Skeletal muscle satellite cell (primary cell): ENCODE results near the gene RASAL2.
"Not testable (repeated sequence)": the region's sequence is repeated elsewhere in the genome, so short reads cannot be mapped to it uniquely, and the experiment has no call there.

Source experiments
- H3K27me3 ChIP-seq: 2 replicates; pipeline ENCODE4 v1.7.0; 2013; ENCODE audit warnings: low read length; ENCODE audit not compliant: control insufficient read depth, insufficient read depth
- H3K36me3 ChIP-seq: 2 replicates; pipeline ENCODE4 v1.7.0; 2013; ENCODE audit warnings: mild to moderate bottlenecking, control low read depth, low read length; ENCODE audit not compliant: insufficient read depth
- H3K4me1 ChIP-seq: 2 replicates; pipeline ENCODE4 v1.7.0; 2013; ENCODE audit warnings: low read length; ENCODE audit not compliant: control insufficient read depth, insufficient read depth
- H3K4me2 ChIP-seq: 2 replicates; pipeline ENCODE4 v1.7.0; 2013; ENCODE audit warnings: mild to moderate bottlenecking, low read length
- H3K4me3 ChIP-seq: 2 replicates; pipeline ENCODE4 v1.7.0; 2013; ENCODE audit warnings: low read length
- H3K9ac ChIP-seq: 2 replicates; pipeline ENCODE4 v1.7.0; 2013; ENCODE audit warnings: mild to moderate bottlenecking, low read depth, low read length, moderate library complexity
- H3K9me3 ChIP-seq: replicated peaks from 2 replicates; pipeline ENCODE4 v1.7.0; 2013; ENCODE audit warnings: mild to moderate bottlenecking, control low read depth, low read length

The RASAL2 gene

GRCh38 chr1:178243890-178244289 is 150.0 kb downstream of the RASAL2 start:
- no peak overlapping the region for H3K4me3 ChIP-seq
- H3K4me2 ChIP-seq = no peak overlapping the region
- H3K27me3 ChIP-seq = no peaks in the 10 kb centered on the region
- peaks cover 34% of the 10 kb centered on the region for H3K4me1 ChIP-seq
- H3K9me3 ChIP-seq = no peaks in the 10 kb centered on the region
- H3K36me3 ChIP-seq = no peaks in the 10 kb centered on the region
- H3K9ac ChIP-seq = no peak overlapping the region

- H3K36me3 ChIP-seq, H3K4me3 ChIP-seq, H3K4me2 ChIP-seq, H3K4me1 ChIP-seq, H3K9ac ChIP-seq, H3K9me3 ChIP-seq, H3K27me3 ChIP-seq: not testable (repeated sequence)
These were observed 154.4 kb downstream of the RASAL2 start for GRCh38 chr1:178248284-178248683.

- H3K27me3 ChIP-seq, H3K4me1 ChIP-seq, H3K4me2 ChIP-seq, H3K9ac ChIP-seq, H3K4me3 ChIP-seq, H3K36me3 ChIP-seq, H3K9me3 ChIP-seq: not testable (repeated sequence)
These were observed 159.7 kb downstream of the RASAL2 start for GRCh38 chr1:178253581-178253980.

GRCh38 chr1:178254433-178254832 is 160.5 kb downstream of the RASAL2 start:
- Histone ChIP-seq H3K4me1 (no peaks in the 10 kb centered on the region), H3K9me3 (no peaks in the 10 kb centered on the region), H3K4me2 (no peak overlapping the region), H3K9ac (no peak overlapping the region), H3K36me3 (no peaks in the 10 kb centered on the region), H3K4me3 (no peak overlapping the region), H3K27me3 (no peaks in the 10 kb centered on the region)

GRCh38 chr1:178258536-178258935 is 164.6 kb downstream of the RASAL2 start:
- Histone ChIP-seq H3K27me3 (no peaks in the 10 kb centered on the region), H3K36me3 (no peaks in the 10 kb centered on the region), H3K4me1 (peaks cover 10% of the 10 kb centered on the region), H3K4me3 (no peak overlapping the region), H3K9me3 (no peaks in the 10 kb centered on the region), H3K9ac (no peak overlapping the region), H3K4me2 (no peak overlapping the region)

GRCh38 chr1:178262120-178262500 is 168.2 kb downstream of the RASAL2 start:
- no peak overlapping the region for H3K4me3 ChIP-seq
- no peaks in the 10 kb centered on the region for H3K9me3 ChIP-seq

GRCh38 chr1:178263341-178263740 is 169.4 kb downstream of the RASAL2 start:
- no peak overlapping the region for H3K9ac ChIP-seq

More at GRCh38 chr1:178262120-178262500, 168.2 kb downstream of the RASAL2 start:
- Histone ChIP-seq H3K27me3 (no peaks in the 10 kb centered on the region), H3K4me1 (peaks cover 10% of the 10 kb centered on the region), H3K36me3 (no peaks in the 10 kb centered on the region), H3K9ac (peak overlapping the region; percentile 9), H3K4me2 (peak overlapping the region; percentile 5)

GRCh38 chr1:178266113-178266512 is 172.2 kb downstream of the RASAL2 start:
- H3K36me3 ChIP-seq = no peaks in the 10 kb centered on the region
- H3K9ac ChIP-seq = no peak overlapping the region
- no peak overlapping the region for H3K4me2 ChIP-seq
- H3K4me3 ChIP-seq = no peak overlapping the region
- H3K4me1 ChIP-seq = peaks cover 19% of the 10 kb centered on the region
- no peaks in the 10 kb centered on the region for H3K27me3 ChIP-seq
- H3K9me3 ChIP-seq = no peaks in the 10 kb centered on the region

More at GRCh38 chr1:178263341-178263740, 169.4 kb downstream of the RASAL2 start:
- H3K27me3 ChIP-seq = no peaks in the 10 kb centered on the region
- no peak overlapping the region for H3K4me3 ChIP-seq
- peaks cover 19% of the 10 kb centered on the region for H3K4me1 ChIP-seq
- H3K36me3 ChIP-seq = no peaks in the 10 kb centered on the region
- H3K4me2 ChIP-seq = no peak overlapping the region
- no peaks in the 10 kb centered on the region for H3K9me3 ChIP-seq

GRCh38 chr1:178266619-178267066 is 172.7 kb downstream of the RASAL2 start:
- Histone ChIP-seq H3K4me2 (no peak overlapping the region), H3K9ac (no peak overlapping the region), H3K4me3 (no peak overlapping the region), H3K9me3 (no peaks in the 10 kb centered on the region), H3K36me3 (no peaks in the 10 kb centered on the region), H3K4me1 (peaks cover 19% of the 10 kb centered on the region), H3K27me3 (no peaks in the 10 kb centered on the region)

GRCh38 chr1:178267646-178268094 is 173.8 kb downstream of the RASAL2 start:
- Histone ChIP-seq H3K27me3 (no peaks in the 10 kb centered on the region), H3K9ac (peak overlapping the region; percentile 1), H3K36me3 (no peaks in the 10 kb centered on the region), H3K4me2 (peak overlapping the region; percentile 51), H3K4me1 (peaks cover 14% of the 10 kb centered on the region), H3K9me3 (no peaks in the 10 kb centered on the region), H3K4me3 (peak overlapping the region; percentile 3)

GRCh38 chr1:178271471-178271870 is 177.6 kb downstream of the RASAL2 start:
- H3K4me1 ChIP-seq = peaks cover 23% of the 10 kb centered on the region
- H3K27me3 ChIP-seq = no peaks in the 10 kb centered on the region
- no peaks in the 10 kb centered on the region for H3K36me3 ChIP-seq
- H3K9ac ChIP-seq = no peak overlapping the region
- no peak overlapping the region for H3K4me2 ChIP-seq
- no peak overlapping the region for H3K4me3 ChIP-seq
- H3K9me3 ChIP-seq = no peaks in the 10 kb centered on the region

GRCh38 chr1:178273707-178274410 is 180.0 kb downstream of the RASAL2 start:
- Histone ChIP-seq H3K27me3 (no peaks in the 10 kb centered on the region), H3K4me1 (peaks cover 14% of the 10 kb centered on the region), H3K36me3 (no peaks in the 10 kb centered on the region), H3K4me3 (no peak overlapping the region), H3K9me3 (no peaks in the 10 kb centered on the region), H3K4me2 (no peak overlapping the region), H3K9ac (no peak overlapping the region)
